Measurements from ENCODE around the gene RAPGEF5.

The RAPGEF5 gene

GRCh38 chr7:22296916-22297315, 60.0 kb downstream of the RAPGEF5 start:
- DNase-seq = no peak

- DNase-seq = no peak
Observed at GRCh38 chr7:22296265-22296566, 60.7 kb downstream of the RAPGEF5 start.

- no peak for DNase-seq
Observed at GRCh38 chr7:22295402-22296264, 61.3 kb downstream of the RAPGEF5 start.

- DNase-seq = no peak
Observed at GRCh38 chr7:22292531-22292930, 64.4 kb downstream of the RAPGEF5 start.

- no peak for DNase-seq
Observed at GRCh38 chr7:22291977-22292376, 65.0 kb downstream of the RAPGEF5 start.

GRCh38 chr7:22288202-22288601, 68.8 kb downstream of the RAPGEF5 start:
- DNase-seq = no peak

- DNase-seq = no peak
Observed at GRCh38 chr7:22287412-22287811, 69.5 kb downstream of the RAPGEF5 start.

- no peak for DNase-seq
Observed at GRCh38 chr7:22286436-22286835, 70.5 kb downstream of the RAPGEF5 start.

- no peak for DNase-seq
Observed at GRCh38 chr7:22281481-22281880, 75.5 kb downstream of the RAPGEF5 start.

- DNase-seq = no peak
Observed at GRCh38 chr7:22280031-22280430, 76.9 kb downstream of the RAPGEF5 start.

GRCh38 chr7:22278660-22279059, 78.3 kb downstream of the RAPGEF5 start:
- DNase-seq = peak; percentile 29

GRCh38 chr7:22277375-22277774, 79.6 kb downstream of the RAPGEF5 start:
- DNase-seq = no peak

- no peak for DNase-seq
Observed at GRCh38 chr7:22275661-22276060, 81.3 kb downstream of the RAPGEF5 start.

- DNase-seq = no peak
Observed at GRCh38 chr7:22271311-22271710, 85.6 kb downstream of the RAPGEF5 start.

- no peak for DNase-seq
Observed at GRCh38 chr7:22270371-22270770, 86.6 kb downstream of the RAPGEF5 start.

- DNase-seq = peak; percentile 91
Observed at GRCh38 chr7:22269963-22270362, 87.0 kb downstream of the RAPGEF5 start.

- DNase-seq = no peak
Observed at GRCh38 chr7:22268884-22269421, 88.0 kb downstream of the RAPGEF5 start.

- DNase-seq = no peak
Observed at GRCh38 chr7:22267930-22268615, 88.9 kb downstream of the RAPGEF5 start.

- no peak for DNase-seq
Observed at GRCh38 chr7:22262538-22262937, 94.4 kb downstream of the RAPGEF5 start.

- no peak for DNase-seq
Observed at GRCh38 chr7:22256541-22257096, 100.3 kb downstream of the RAPGEF5 start.

GRCh38 chr7:22255834-22256233, 101.1 kb downstream of the RAPGEF5 start:
- peak; percentile 58 for DNase-seq

- DNase-seq = no peak
Observed at GRCh38 chr7:22255342-22255741, 101.6 kb downstream of the RAPGEF5 start.

GRCh38 chr7:22252936-22253536, 103.9 kb downstream of the RAPGEF5 start:
- no peak for DNase-seq
